B cell (primary cell): ENCODE measurements around the gene KPNA3. TPM values are rescaled to one million over a fixed set of nuclear protein-coding genes. Genes with fewer than 3 reads are reported as not detected.

Experiments used
- ATAC-seq: fragments of 200-7000 bp; cut with Tn5 transposase; one replicate; pipeline ENCODE4 v1.10.0; 2021; ENCODE audit warnings: low read depth, mild to moderate bottlenecking, moderate number of reproducible peaks, moderate library complexity
- CTCF ChIA-PET: fragments of 350-600 bp; sonication (Branson Sonifier 250); formaldehyde crosslinking; loops from one replicate; lab custom pipeline; 2021; ENCODE audit warnings: antibody characterized with exemption, inconsistent platforms; lab: Charles Lee
- POLR2A ChIA-PET: fragments of 350-600 bp; sonication (Branson Sonifier 250); formaldehyde crosslinking; loops from one replicate; lab custom pipeline; 2021; ENCODE audit warnings: antibody characterized with exemption; lab: Charles Lee
- DNase-seq: peaks from one replicate; pipeline ENCODE4 v3.0.0; 2013
- H2AFZ ChIP-seq: 2 replicates; pipeline ENCODE4 v1.6.1; 2012; ENCODE audit warnings: mild to moderate bottlenecking, low read depth, low read length; ENCODE audit not compliant: insufficient read depth, poor library complexity, severe bottlenecking
- H3K27ac ChIP-seq, 2 donors: 1 replicate in 1 of 2; 2 replicates in 1 of 2; pipeline ENCODE4 v1.5.1; 2012 to 2013; ENCODE audit warnings: low read length in 2 of 2, mild to moderate bottlenecking in 2 of 2, moderate library complexity in 1 of 2
- H3K27me3 ChIP-seq, 4 experiments: fragments of 200-600 bp in 1 of 4; sonication (generic) in 1 of 4; replicated peaks in 1 of 4; 1 replicate in 2 of 4; 2 replicates in 2 of 4; pipeline versions ENCODE4 v1.6.1 to v1.7.0; 2013 to 2016; ENCODE audit warnings: low read length in 3 of 4, mild to moderate bottlenecking in 2 of 4, mixed read lengths in 1 of 4, moderate library complexity in 1 of 4; ENCODE audit not compliant: insufficient read depth in 4 of 4, control insufficient read depth in 3 of 4; ENCODE audit errors: control extremely low read depth in 1 of 4
- H3K36me3 ChIP-seq, 2 experiments: replicated peaks in 1 of 2; 1 replicate in 1 of 2; 2 replicates in 1 of 2; pipeline versions ENCODE4 v1.6.1 to v1.7.1; 2013; ENCODE audit warnings: low read length in 1 of 2; ENCODE audit not compliant: insufficient read depth in 2 of 2, control insufficient read depth in 1 of 2; ENCODE audit errors: control extremely low read depth in 1 of 2, extremely low read depth in 1 of 2
- H3K4me1 ChIP-seq, 2 donors: fragments of 200-600 bp in 1 of 2; sonication (generic) in 1 of 2; 1 replicate in 1 of 2; 2 replicates in 1 of 2; pipeline versions ENCODE4 v1.5.1 to v1.6.1; 2013 to 2017; ENCODE audit warnings: low read length in 2 of 2; ENCODE audit not compliant: control insufficient read depth in 2 of 2, insufficient read depth in 2 of 2
- H3K4me2 ChIP-seq: replicated peaks from 2 replicates; pipeline ENCODE3; 2012; ENCODE audit warnings: mild to moderate bottlenecking, low read depth, low read length; ENCODE audit not compliant: poor library complexity, severe bottlenecking
- H3K4me3 ChIP-seq, 5 experiments: fragments of 200-600 bp in 1 of 5; sonication (generic) in 1 of 5; 1 replicate in 3 of 5; 2 replicates in 2 of 5; pipeline versions ENCODE4 v1.5.1 to v1.7.0; 2011 to 2016; ENCODE audit warnings: low read length in 4 of 5, mild to moderate bottlenecking in 4 of 5, low read depth in 2 of 5, control low read depth in 1 of 5, moderate library complexity in 1 of 5; ENCODE audit not compliant: insufficient read depth in 1 of 5; ENCODE audit errors: control extremely low read depth in 1 of 5, extremely low read depth in 1 of 5
- H3K79me2 ChIP-seq: fragments of 200-600 bp; sonication (generic); one replicate; pipeline ENCODE4 v1.6.0; 2016; ENCODE audit warnings: low read length; ENCODE audit not compliant: control insufficient read depth, insufficient read depth
- H3K9ac ChIP-seq: fragments of 200-600 bp; sonication (generic); 2 replicates; pipeline ENCODE4 v1.6.1; 2017; ENCODE audit warnings: mild to moderate bottlenecking, low read length, moderate library complexity
- H3K9me3 ChIP-seq, 3 donors: one replicate each; pipeline versions ENCODE4 v1.6.1 to v1.7.1; 2013; ENCODE audit warnings: low read length in 2 of 3; ENCODE audit not compliant: control insufficient read depth in 2 of 3, insufficient read depth in 1 of 3; ENCODE audit errors: control extremely low read depth in 1 of 3
- H4K20me1 ChIP-seq: 2 replicates; pipeline ENCODE4 v1.6.0; 2012; ENCODE audit warnings: mild to moderate bottlenecking, low read length; ENCODE audit not compliant: insufficient read depth, control insufficient read depth, poor library complexity, severe bottlenecking
- H3K27ac Mint-ChIP-seq: one replicate; pipeline ENCODE4 v1.8.0; 2021; ENCODE audit warnings: mixed read lengths
- H3K27me3 Mint-ChIP-seq: one replicate; pipeline ENCODE4 v1.8.0; 2021; ENCODE audit warnings: mixed read lengths
- H3K4me1 Mint-ChIP-seq: one replicate; pipeline ENCODE4 v1.8.0; 2021; ENCODE audit warnings: mixed read lengths
- H3K4me3 Mint-ChIP-seq: one replicate; pipeline ENCODE4 v1.8.0; 2021; ENCODE audit warnings: mixed read lengths
- H3K9me3 Mint-ChIP-seq: one replicate; pipeline ENCODE4 v1.8.0; 2022; ENCODE audit warnings: mixed read lengths; ENCODE audit not compliant: insufficient read depth
- EZH2 ChIP-seq: IDR thresholded peaks from 2 replicates; pipeline ENCODE4 v1.6.1; 2012; ENCODE audit warnings: borderline replicate concordance, low read depth, mild to moderate bottlenecking, moderate library complexity, low read length; ENCODE audit not compliant: insufficient read depth, poor library complexity, severe bottlenecking
- WGBS: methylation state at CpG from one replicate; pipeline ENCODE4 v1.1.5; 2013; ENCODE audit warnings: missing lambda C conversion rate; ENCODE audit not compliant: insufficient coverage; 5-methylcytosine and 5-hydroxymethylcytosine counted together
- intact Hi-C: fragments of 100-400 bp; cut with micrococcal nuclease; formaldehyde crosslinking; loops from one replicate; pipeline ENCODE4 v1.10.0; 2022
- polyA plus RNA-seq: library from polyadenylated mRNA; depleted of rRNA; stranded (reverse); fragments of >200 nt; gene quantifications from 2 replicates; pipeline ENCODE4 v1.2.3, GENCODE V29; 2012
- total RNA-seq, 2 donors: library from RNA; stranded (reverse); fragments of 120-200 nt in 1 of 2; gene quantifications; 1 replicate in 1 of 2; 2 replicates in 1 of 2; pipeline versions ENCODE4 v1.2.3 to v1.2.4, GENCODE V29; 2013 to 2022
- TF ChIP-seq, protein P1 (sequence below): fragments of 200-600 bp; IDR thresholded peaks from one replicate; pipeline ENCODE4 v1.8.0; 2022; ENCODE audit warnings: antibody characterized with exemption, mild to moderate bottlenecking

The KPNA3 gene
- total and polyA plus RNA-seq, 2 donors (not counting 1 experiment from before 2014, with no cell fraction given), result 7.8 to 19.7 TPM

DNA sequence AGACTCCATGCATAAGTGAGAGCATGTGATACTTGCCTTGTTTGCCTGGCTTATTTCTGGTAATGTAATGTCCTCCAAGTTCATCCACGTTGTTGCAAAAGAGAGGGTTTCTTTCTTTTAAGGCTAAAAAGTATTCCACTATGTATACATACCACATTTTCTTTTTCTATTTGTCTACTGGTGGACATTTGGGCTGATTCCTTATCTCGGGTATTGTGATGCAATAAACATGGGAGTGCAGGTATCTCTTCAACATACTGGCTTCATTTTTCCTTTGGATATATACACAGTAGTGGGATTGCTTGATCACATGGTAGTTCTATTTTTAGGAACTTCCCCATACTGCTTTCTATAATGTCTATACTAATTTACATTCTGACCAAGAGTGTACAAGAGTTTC is 51.6 kb downstream of the KPNA3 start:
- H3K36me3 ChIP-seq, result peaks cover 12 to 17% of the 10 kb centered on the region in 2 experiments
- H3K4me3 ChIP-seq, result no peak overlapping the region
- DNase-seq, result no peak
- Mint-ChIP-seq H3K27ac (no peak overlapping the region), H3K4me3 (no peak overlapping the region), H3K9me3 (no peaks in the 10 kb centered on the region), H3K27me3 (no peaks in the 10 kb centered on the region), H3K4me1 (peaks cover 7% of the 10 kb centered on the region)
- H3K4me2 ChIP-seq, result no peak overlapping the region
- no peak overlapping the region for H2AFZ ChIP-seq
- H3K79me2 ChIP-seq, result no peaks in the 10 kb centered on the region
- ChIA-PET POLR2A (no interaction called here), CTCF (no interaction called here)
- no peaks in the 10 kb centered on the region for H3K9me3 ChIP-seq
- ATAC-seq, result no peak
- no peaks in the 10 kb centered on the region for H3K27me3 ChIP-seq
- H3K27ac ChIP-seq, result no peak overlapping the region
- H3K4me1 ChIP-seq, result no peaks in the 10 kb centered on the region
- WGBS, result no CpG with 5 or more reads among the region's 2 CpGs
- H3K9ac ChIP-seq, result no peak overlapping the region
- H4K20me1 ChIP-seq, result no peaks in the 10 kb centered on the region
- TF ChIP-seq, protein P1, sequence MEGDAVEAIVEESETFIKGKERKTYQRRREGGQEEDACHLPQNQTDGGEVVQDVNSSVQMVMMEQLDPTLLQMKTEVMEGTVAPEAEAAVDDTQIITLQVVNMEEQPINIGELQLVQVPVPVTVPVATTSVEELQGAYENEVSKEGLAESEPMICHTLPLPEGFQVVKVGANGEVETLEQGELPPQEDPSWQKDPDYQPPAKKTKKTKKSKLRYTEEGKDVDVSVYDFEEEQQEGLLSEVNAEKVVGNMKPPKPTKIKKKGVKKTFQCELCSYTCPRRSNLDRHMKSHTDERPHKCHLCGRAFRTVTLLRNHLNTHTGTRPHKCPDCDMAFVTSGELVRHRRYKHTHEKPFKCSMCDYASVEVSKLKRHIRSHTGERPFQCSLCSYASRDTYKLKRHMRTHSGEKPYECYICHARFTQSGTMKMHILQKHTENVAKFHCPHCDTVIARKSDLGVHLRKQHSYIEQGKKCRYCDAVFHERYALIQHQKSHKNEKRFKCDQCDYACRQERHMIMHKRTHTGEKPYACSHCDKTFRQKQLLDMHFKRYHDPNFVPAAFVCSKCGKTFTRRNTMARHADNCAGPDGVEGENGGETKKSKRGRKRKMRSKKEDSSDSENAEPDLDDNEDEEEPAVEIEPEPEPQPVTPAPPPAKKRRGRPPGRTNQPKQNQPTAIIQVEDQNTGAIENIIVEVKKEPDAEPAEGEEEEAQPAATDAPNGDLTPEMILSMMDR, result no peak
- TF ChIP-seq EZH2, result no peak
- intact Hi-C loops, result no loop called here

DNA sequence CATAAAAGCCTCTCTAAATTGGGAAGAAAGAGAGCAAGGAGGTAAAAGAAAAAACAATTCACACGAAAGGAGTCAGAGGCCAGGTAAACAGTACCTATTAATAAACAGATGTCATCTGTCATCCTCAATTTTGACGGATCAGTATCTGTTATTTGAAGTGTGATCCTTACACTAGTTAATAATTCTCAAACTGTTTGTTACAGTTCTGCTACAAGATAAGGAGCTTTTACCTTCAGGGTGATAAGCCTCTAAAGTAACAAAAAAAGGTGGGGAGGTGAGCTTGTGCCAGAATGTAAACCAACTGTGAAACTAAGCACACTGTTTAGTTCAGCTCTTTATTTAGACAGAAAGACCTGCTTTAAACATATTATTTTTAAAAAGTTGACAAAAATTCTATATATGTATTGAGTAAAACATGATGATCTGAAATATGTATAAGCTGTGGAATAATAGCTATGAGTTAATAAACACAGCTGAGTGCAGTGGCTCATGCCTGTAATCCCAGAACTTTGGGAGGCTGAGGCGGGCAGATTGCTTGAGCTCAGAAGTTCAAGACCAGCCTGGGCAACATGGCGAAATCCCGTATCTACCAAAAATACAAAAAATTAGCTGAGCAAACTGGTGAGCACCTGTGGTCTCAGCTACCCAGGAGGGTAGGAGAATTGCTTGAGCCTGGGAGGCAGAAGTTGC is 52.8 kb downstream of the KPNA3 start:
- Histone ChIP-seq H3K79me2 (no peaks in the 10 kb centered on the region), H2AFZ (no peak overlapping the region), H3K4me1 (no peaks in the 10 kb centered on the region), H3K36me3 (peaks cover 9 to 13% of the 10 kb centered on the region in 2 experiments), H4K20me1 (no peaks in the 10 kb centered on the region), H3K9ac (no peak overlapping the region), H3K9me3 (no peaks in the 10 kb centered on the region), H3K4me2 (no peak overlapping the region), H3K27ac (no peak overlapping the region), H3K4me3 (no peak overlapping the region), H3K27me3 (no peaks in the 10 kb centered on the region)
- Mint-ChIP-seq H3K27ac (no peak overlapping the region), H3K27me3 (no peaks in the 10 kb centered on the region), H3K4me1 (peaks cover 7% of the 10 kb centered on the region), H3K4me3 (no peak overlapping the region), H3K9me3 (no peaks in the 10 kb centered on the region)
- intact Hi-C loops, result no loop called here
- ChIA-PET CTCF (interaction anchor here (0.7 kb wide), 1 partner anchor 12 kb away, joined by 4 read pairs; no protein-coding TSS in a partner anchor), POLR2A (no interaction called here)
- no peak for ATAC-seq
- no CpG with 5 or more reads among the region's 5 CpGs for WGBS
- no peak for DNase-seq
- TF ChIP-seq, protein P1, result no peak
- no peak for TF ChIP-seq EZH2
